HL-60/S4 (cell line): ENCODE measurements around the gene SLC9A9.

Experiments
- in situ Hi-C: fragments of 300-500 bp; cut with MboI; formaldehyde crosslinking; loops from 2 replicates; pipeline ENCODE4 v1.14.3; 2022; ENCODE audit warnings: low sequenced_read_pairs

SLC9A9 gene

GRCh38 chr3:143367171-143367570, 481.1 kb downstream of the SLC9A9 start:
- in situ Hi-C loops, result no loop called here

DNA sequence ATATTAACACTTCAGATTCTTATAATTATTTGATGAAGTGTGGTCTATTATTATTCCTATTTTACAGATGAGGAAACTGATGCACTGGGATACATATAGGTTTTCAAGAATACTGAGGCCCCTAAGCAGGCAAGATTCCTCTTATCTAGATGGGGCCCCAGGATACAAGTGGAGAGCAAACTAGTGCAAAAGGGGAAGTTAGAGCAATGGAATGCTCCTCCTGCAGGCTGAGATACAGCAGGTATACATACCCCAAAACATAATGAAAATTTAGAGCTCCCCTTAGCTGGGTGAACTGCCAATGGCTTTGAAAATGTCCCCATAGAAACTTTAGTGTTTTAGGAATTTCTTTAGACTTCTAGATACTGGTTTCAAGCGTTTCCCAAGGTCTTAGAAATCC, 481.6 kb downstream of the SLC9A9 start:
- in situ Hi-C loops, result no loop called here

- in situ Hi-C loops, result no loop called here
Observed at GRCh38 chr3:143363949-143364348, 484.3 kb downstream of the SLC9A9 start.

DNA sequence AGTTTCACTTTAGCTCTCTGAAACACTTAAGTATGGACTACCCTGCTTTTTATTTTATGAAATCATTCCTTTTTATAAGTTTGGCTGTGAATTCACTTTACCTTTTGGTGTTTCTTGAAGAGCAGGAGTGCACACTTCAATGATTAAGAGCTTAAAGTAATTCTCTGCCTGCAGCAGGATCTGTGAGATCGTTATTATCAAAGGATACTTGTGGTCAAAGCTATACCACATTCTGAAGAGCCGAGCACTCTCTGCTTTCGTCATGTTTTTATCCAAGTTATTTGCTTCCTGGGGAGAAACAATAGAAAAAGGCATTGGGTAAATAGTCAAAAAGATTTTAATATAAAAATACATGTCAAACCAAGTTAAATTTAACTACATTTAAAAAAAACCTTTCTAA, 485.0 kb downstream of the SLC9A9 start:
- in situ Hi-C loops, result no loop called here

- in situ Hi-C loops, result no loop called here
Observed at GRCh38 chr3:143362115-143362991, 485.9 kb downstream of the SLC9A9 start.

DNA sequence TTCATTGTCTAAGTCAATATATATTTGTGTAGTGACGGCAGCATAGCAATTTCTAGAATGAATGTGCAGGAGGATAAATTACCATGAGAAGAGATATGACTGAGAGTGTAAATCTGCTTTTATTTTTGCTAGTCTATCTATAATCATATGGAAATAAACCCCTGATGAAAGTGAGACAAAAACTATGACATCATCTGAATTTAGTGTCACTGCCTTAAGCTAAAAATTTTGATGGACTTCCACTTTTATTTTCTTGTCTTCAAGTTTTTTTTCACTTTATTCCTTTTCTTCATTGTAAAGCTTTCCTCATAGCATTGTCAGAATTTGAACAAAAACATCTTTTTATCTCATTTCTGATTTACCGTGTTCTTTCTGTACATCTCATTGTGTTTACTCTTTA, 486.7 kb downstream of the SLC9A9 start:
- in situ Hi-C loops, result no loop called here

DNA sequence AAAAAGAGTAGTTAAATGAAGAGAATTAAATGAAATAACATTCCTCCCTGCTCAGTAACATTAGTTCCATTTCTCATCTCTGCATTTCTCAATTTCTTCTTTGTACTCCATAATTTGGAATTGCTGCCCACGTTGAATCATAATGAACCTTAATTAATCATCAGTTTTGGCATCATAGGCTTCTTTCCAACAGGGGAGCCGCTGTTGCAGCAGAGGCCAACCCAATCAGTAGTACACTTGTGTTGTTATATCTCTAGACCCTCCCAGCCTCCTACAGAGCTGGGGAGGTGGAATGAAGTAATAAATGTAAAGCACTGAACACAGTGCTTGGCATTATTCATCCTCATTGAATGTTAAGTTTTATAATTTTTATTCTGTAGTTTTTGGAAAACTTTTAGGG, 488.0 kb downstream of the SLC9A9 start:
- in situ Hi-C loops, result no loop called here

DNA sequence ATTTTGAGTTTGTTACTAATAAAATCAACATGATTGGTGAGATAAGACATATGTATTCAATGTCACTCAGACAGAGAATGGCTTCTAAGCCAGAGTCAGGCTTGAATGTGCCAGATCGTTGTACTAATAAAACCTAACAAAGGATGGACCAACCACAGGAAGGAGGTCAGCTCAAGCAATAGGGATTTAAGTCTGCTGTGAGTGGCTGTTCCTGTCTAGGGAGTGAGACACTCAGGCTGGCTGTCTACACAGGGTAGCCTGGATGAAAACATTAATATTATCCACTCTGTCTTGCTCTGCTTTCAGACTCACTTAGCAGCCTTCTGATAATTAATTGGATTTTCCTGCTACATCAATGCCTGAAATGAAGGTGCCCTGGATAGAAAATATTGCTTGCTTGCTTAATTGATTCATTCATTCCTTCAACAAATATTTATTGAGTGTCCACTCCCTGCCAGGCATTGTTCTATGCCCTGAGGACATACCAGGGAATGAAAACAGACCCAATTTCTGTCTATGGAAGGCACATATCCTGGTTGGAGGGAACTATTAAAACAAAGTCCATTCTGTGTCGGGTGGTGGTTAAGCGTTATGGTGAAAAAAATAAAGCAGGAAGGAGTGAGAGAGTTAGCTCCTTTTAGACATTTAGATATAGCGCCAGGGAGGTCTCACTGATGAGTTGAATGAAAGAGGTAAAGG, 489.3 kb downstream of the SLC9A9 start:
- in situ Hi-C loops, result no loop called here

- in situ Hi-C loops, result no loop called here
Observed at GRCh38 chr3:143358155-143358792, 490.0 kb downstream of the SLC9A9 start.

DNA sequence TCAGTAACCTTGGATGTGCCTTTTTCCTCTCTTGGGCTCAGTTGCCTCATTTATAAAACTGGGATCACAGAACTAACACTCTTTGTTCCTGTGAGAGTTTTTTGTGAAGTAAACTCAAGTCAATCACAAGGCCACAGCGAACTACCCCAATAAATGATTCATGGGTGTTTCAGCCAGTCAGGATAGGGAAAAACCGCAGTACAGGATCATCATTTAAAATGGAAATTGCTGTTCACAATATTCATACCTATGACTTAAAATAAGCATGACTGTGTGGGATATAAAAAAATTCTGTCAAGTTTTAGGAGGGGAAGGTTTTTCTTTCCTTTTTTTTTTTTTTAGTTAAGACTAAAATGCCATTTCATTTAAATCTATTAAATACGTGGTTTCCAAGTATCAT, 490.6 kb downstream of the SLC9A9 start:
- in situ Hi-C loops, result no loop called here

DNA sequence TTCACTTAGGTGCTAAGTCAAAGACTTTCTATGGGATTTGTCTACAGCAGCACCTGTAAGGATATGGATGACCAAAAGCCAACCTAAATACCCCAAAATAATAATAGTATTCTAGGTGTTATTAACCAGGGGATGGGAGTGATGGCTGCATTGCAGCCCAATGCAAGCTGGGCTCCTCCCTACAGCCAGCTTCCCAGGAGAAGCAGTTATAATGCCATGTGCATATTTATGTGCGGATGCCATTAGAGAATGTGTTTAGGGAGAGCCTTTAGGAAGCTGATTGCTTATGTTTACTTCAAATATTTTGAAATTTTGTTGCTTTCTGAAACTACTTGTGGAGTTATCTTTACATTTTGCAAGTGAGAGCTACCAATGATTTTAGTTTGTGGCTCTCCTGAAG, 491.4 kb downstream of the SLC9A9 start:
- in situ Hi-C loops, result no loop called here

- in situ Hi-C loops, result no loop called here
Observed at GRCh38 chr3:143354342-143354741, 493.9 kb downstream of the SLC9A9 start.

DNA sequence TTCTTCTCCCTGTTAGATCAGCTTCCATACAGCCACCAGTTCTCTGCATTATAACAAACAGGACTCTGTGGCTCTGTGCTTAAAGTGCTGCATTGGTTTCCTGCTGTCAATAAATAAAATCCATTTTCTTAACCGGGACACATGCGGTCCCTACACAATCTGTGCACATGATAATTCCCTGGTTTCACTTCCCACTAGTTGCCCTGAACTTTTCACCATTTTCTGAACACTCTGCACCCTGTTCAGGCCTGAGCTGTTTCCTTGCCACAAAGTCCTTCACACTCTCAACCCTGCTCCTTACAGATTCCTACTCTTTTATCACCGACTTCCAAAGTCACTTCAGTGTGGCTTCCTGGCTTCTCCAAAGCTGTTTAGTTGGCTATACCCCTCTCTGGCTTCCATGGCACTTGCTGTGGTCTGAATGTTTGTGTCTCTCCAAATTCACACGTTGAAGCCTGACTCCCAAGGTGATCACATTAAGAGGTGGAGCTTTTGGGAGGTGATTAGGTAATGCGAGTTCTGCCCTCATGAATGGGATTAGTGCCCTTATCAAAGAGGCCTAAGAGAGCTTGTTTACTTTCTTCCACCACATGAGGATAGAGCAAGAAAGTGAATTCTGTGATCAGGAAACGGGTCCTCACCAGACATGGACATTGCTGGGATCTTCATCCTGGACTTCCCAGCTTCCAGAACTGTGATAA, 495.3 kb downstream of the SLC9A9 start:
- in situ Hi-C loops, result no loop called here

DNA sequence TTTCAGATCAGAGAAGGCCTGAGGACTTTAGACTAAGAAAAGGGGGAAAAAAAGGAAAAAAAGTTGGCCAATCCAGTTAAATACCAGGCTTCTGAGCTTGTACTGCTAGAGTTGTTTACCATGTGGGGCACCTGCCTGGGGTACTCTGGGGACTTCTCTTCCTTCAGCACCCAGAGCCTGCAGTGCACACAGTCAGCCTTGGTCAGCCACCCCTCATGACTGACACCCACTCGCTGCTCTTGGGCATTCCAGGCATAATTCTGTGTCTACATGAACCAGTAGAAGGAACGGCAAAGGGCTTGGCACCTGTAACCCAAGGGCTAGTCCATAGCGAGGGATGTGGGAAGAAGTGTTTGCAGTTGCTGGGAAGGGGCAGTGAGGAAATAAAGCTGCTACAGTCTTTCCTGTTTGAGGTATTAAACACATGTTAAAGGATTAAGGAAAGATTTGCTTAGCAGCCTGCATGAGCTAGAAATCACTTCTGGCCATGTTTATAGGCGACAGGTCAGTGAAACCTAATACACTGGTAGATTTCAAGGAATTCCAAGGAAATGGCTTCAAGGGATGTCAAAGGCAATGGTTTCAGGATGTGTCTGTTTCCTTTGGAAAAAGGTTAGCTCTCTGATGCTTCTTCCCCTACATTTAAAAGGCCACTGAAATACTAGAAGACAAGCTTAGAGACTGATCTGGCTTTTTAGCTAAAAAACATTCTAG, 496.2 kb downstream of the SLC9A9 start:
- in situ Hi-C loops, result no loop called here

- in situ Hi-C loops, result no loop called here
Observed at GRCh38 chr3:143351354-143351753, 496.9 kb downstream of the SLC9A9 start.

DNA sequence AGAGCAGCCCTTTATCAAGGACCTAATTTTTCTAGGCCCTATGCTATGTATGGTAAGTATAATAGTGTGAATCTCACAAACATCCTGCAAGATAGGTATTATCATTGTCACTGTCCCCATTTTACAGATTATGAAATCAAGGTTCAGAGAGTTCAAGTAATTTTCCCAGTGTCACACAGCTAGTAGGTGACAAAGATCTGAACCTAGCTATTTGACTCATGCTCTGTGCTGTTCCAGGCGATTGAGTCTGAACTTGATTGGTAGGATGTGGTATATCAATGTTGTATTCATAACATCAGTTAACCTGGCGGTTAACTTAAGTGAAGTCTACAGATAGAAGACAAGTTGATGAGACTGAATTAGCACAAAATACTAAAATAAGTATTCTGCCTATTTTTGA, 498.8 kb downstream of the SLC9A9 start:
- in situ Hi-C loops, result no loop called here

DNA sequence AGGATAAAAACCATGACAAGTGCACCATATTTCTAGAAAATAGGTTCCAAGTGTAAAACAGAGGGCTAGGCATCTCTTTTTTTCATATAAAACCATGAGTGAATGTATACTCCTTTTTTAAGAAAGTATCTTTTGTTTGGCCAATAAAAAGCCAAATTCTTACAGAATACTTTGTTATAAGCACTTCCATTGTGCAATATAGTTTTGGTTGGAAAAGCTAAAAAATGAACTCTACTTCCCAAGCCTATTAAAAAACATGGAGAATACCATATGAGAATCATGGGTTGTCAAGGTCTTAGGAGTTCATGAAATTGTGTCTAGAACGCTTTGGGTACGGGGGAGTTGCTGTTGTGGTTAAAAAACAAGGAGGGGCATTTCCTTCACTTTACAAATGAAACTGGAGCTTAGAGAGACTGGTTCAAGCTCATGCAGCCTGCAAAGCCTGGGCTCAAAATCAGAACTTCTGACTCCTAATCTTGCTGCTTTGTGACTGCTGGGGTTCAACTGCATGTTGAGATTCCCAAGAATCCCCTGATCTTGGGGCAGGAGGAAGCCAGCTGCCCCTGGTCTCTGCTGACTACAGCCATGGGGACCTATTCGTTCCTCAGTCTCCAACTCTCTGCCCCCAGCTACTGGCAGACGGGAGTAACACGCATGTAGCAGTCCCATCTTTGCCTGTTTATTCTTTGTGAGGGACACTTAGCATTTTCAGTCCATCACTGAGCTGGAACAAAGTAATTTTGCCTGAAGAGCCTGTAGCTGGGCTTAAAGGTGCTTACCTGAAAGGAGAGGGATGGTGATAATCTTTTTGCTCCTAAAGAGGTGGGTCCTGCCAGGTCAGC, 499.6 kb downstream of the SLC9A9 start:
- in situ Hi-C loops, result no loop called here

DNA sequence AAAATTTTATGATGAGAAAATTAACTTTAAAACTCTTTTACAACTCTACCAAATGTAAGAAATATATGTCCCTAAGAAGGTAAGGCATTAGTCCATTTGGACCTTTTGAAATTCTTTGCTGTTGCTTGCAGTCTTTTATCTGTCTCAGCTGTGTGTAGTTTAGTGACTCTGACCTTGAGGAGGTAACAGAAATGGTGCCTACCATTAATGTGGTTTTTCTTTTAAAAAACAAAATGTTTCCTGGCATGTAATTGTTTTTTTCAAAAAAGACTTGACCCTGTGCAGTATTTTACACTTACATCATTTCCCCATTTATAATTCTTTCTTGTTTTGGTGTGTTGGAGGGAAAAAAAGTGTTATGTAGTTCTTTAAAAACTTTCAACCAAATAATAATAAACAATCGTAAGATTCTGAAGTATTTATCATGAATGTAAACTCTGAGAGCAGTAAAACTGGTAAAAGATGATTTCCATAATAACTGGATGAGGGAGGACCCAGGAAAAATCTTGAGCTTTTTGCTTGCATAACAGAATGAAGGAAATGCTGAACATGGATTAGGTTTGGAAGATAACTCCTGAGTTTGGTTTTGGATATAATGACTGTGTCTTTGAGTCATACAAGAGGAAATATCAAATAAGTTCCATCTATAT, 503.6 kb downstream of the SLC9A9 start:
- in situ Hi-C loops, result no loop called here

DNA sequence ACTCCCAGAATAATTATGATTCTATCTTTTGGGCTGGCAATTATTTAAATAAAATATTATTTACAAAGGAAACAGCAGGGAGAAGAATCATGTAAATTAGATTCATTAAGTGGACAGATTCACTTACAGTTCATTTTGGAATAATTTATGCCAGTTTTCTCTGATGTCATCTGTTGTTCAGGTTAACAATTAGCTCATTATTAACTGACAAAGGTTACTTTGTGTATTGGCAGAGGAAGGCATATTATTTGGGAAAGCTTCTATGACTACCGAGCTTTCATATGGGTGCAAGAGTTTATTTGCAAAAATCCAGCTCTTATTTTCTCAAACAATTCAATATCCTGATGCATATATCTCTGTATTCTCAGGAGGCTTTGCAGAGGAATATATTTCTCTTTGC, 504.3 kb downstream of the SLC9A9 start:
- in situ Hi-C loops, result no loop called here
